Neural crest cell (in vitro differentiated cells): ENCODE results near the gene MICU1. TPM values are rescaled to one million over a fixed set of nuclear protein-coding genes. Genes with fewer than 3 reads are reported as not detected.
A peak's percentile ranks its signal among the peaks of the same experiment; 100 is the strongest.
"Not testable (repeated sequence)": the region's sequence is repeated elsewhere in the genome, so short reads cannot be mapped to it uniquely, and the experiment has no call there.

ENCODE experiments used
- DNase-seq: peaks from one replicate; pipeline ENCODE4 v3.0.0; 2021; ENCODE audit warnings: low read depth, mixed read lengths, low spot score
- H3K27ac Mint-ChIP-seq: one replicate; pipeline ENCODE4 v1.8.0; 2021; ENCODE audit warnings: mild to moderate bottlenecking, mixed read lengths; ENCODE audit not compliant: unreplicated experiment
- H3K27me3 Mint-ChIP-seq: 2 replicates; pipeline ENCODE4 v1.8.0; 2021; ENCODE audit warnings: low read depth, mild to moderate bottlenecking, mixed read lengths
- H3K36me3 Mint-ChIP-seq: 2 replicates; pipeline ENCODE4 v1.8.0; 2021; ENCODE audit warnings: low read depth, mild to moderate bottlenecking, mixed read lengths
- H3K4me1 Mint-ChIP-seq: 2 replicates; pipeline ENCODE4 v1.8.0; 2021; ENCODE audit warnings: mixed read lengths
- H3K4me3 Mint-ChIP-seq: one replicate; pipeline ENCODE4 v1.8.0; 2021; ENCODE audit warnings: mild to moderate bottlenecking, mixed read lengths
- H3K9me3 Mint-ChIP-seq: 2 replicates; pipeline ENCODE4 v1.8.0; 2021; ENCODE audit warnings: mixed read lengths
- CTCF ChIP-seq: fragments of 200-600 bp; sonication (generic); conservative IDR thresholded peaks from 2 replicates; pipeline ENCODE4 v1.5.0; 2021; ENCODE audit warnings: antibody characterized with exemption, mild to moderate bottlenecking
- total RNA-seq: library from RNA; stranded (reverse); gene quantifications from 2 replicates; pipeline ENCODE4 v1.2.1, GENCODE V29; 2021

The MICU1 gene
- total RNA-seq, 1 donor from 2014 or later = 34.1 TPM

GRCh38 chr10:72385724-72386123 is 240.2 kb downstream of the MICU1 start:
- no peak for DNase-seq
- Mint-ChIP-seq H3K9me3 (no peaks in the 10 kb centered on the region), H3K36me3 (no peaks in the 10 kb centered on the region), H3K27me3 (no peaks in the 10 kb centered on the region), H3K27ac (no peak overlapping the region), H3K4me3 (no peak overlapping the region), H3K4me1 (peaks cover 14% of the 10 kb centered on the region)
- TF ChIP-seq CTCF = no peak

GRCh38 chr10:72384982-72385381 is 240.9 kb downstream of the MICU1 start:
- H3K4me3 Mint-ChIP-seq, H3K9me3 Mint-ChIP-seq, H3K36me3 Mint-ChIP-seq, H3K27me3 Mint-ChIP-seq, H3K27ac Mint-ChIP-seq, DNase-seq: not testable (repeated sequence)
- peaks cover 14% of the 10 kb centered on the region for H3K4me1 Mint-ChIP-seq

- Mint-ChIP-seq H3K9me3 (no peaks in the 10 kb centered on the region), H3K4me3 (no peak overlapping the region), H3K27me3 (no peaks in the 10 kb centered on the region), H3K27ac (no peak overlapping the region), H3K36me3 (no peaks in the 10 kb centered on the region), H3K4me1 (peaks cover 9% of the 10 kb centered on the region)
- DNase-seq = no peak
- no peak for TF ChIP-seq CTCF
These were observed 246.1 kb downstream of the MICU1 start for GRCh38 chr10:72379776-72380175.

- no peak overlapping the region for H3K4me3 Mint-ChIP-seq
- TF ChIP-seq CTCF = no peak
- no peak overlapping the region for H3K27ac Mint-ChIP-seq
- peaks cover 9% of the 10 kb centered on the region for H3K4me1 Mint-ChIP-seq
- no peaks in the 10 kb centered on the region for H3K27me3 Mint-ChIP-seq
- DNase-seq = no peak
- H3K9me3 Mint-ChIP-seq = no peaks in the 10 kb centered on the region
- H3K36me3 Mint-ChIP-seq = no peaks in the 10 kb centered on the region
These were observed 246.8 kb downstream of the MICU1 start for GRCh38 chr10:72379062-72379461.

- no peaks in the 10 kb centered on the region for H3K9me3 Mint-ChIP-seq
- H3K36me3 Mint-ChIP-seq = peaks cover 3% of the 10 kb centered on the region
- H3K27ac Mint-ChIP-seq = peak overlapping the region; percentile 43
- peaks cover 9% of the 10 kb centered on the region for H3K4me1 Mint-ChIP-seq
- no peak for DNase-seq
- peak; percentile 13 for TF ChIP-seq CTCF
- no peaks in the 10 kb centered on the region for H3K27me3 Mint-ChIP-seq
- no peak overlapping the region for H3K4me3 Mint-ChIP-seq
These were observed 250.3 kb downstream of the MICU1 start for GRCh38 chr10:72375585-72375984.

GRCh38 chr10:72375173-72375572 is 250.7 kb downstream of the MICU1 start:
- Mint-ChIP-seq H3K4me3 (no peak overlapping the region), H3K9me3 (no peaks in the 10 kb centered on the region), H3K36me3 (peaks cover 3% of the 10 kb centered on the region), H3K4me1 (peaks cover 9% of the 10 kb centered on the region), H3K27me3 (no peaks in the 10 kb centered on the region), H3K27ac (no peak overlapping the region)
- peak; percentile 5 for TF ChIP-seq CTCF
- no peak for DNase-seq
